ENCODE data around the gene LRCOL1. TPM values are rescaled to one million over a fixed set of nuclear protein-coding genes. Genes with fewer than 3 reads are reported as not detected.

LRCOL1 gene
- total and polyA plus RNA-seq, 10 of the 15 experiments (the other 5 are each of a cell fraction or from before 2014, with no cell fraction given), result not detected

DNA sequence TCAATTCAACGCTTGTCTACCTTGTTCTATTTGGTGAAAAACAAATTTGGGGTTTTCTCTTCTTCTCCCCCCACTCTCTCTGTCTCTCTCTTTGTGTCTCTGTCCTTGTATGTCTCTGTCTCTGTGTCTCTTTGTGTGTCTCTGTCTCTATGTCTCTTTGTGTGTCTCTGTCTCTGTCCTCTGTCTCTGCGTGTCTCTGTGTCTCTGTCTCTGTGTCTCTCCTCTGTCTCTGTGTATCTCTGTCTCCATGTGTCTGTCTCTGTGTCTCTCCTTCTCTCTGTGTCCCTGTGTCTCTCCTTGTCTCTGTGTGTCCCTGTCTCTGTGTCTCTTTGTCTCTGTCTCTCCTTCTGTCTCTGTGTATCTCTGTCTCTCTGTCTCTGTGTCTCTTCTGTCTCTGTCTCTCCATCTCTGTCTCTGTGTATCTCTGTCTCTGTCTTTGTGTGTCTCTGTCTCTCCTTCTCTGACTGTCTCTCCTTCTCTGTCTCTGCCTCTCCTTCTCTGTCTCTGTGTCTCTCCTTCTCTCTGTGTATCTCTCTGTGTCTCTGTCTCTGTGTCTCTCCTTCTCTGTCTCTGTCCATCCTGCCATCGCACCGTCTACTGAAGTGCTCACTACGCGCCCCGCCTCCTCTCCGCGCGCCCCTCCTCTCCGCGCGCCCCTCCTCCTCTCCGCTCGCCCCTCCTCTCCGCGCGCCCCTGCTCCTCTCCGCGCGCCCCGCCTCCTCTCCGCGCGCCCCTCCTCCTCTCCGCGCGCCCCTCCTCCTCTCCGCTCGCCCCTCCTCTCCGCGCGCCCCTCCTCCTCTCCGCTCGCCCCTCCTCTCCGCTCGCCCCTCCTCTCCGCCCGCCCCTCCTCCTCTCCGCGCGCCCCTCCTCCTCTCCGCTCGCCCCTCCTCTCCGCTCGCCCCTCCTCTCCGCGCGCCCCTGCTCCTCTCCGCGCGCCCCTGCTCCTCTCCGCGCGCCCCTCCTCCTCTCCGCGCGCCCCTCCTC lies 12.8 kb downstream of the LRCOL1 start:
- no TSS peak for BruUV-seq (replicated peaks)
- Histone ChIP-seq H3K27ac (ENCODE audit: control insufficient read depth, insufficient read depth) (no peak overlapping the region), H3K9me3 (replicated peaks; ENCODE audit: control insufficient read depth, insufficient read depth, low read length) (no peaks in the 10 kb centered on the region), H3K4me3 (0 out of 2 replicates have a peak overlapping the region, but pooled peaks have one; percentile 4), H3K27me3 (replicated peaks in 1 of 2; ENCODE audit: control insufficient read depth in 2 of 2, insufficient read depth in 2 of 2, low read length in 1 of 2) (no peaks in the 10 kb centered on the region), H2AFZ (ENCODE audit: control insufficient read depth, low read depth, low read length) (no peak overlapping the region), H3K9ac (ENCODE audit: control insufficient read depth, insufficient read depth, low read length) (no peak overlapping the region), H4K20me1 (ENCODE audit: control insufficient read depth, insufficient read depth) (no peaks in the 10 kb centered on the region), H3K4me2 (ENCODE audit: control insufficient read depth, insufficient read depth) (no peak overlapping the region), H3K79me2 (ENCODE audit: control insufficient read depth, insufficient read depth, low read length) (no peaks in the 10 kb centered on the region), H3K36me3 (ENCODE audit: control insufficient read depth in 2 of 2, insufficient read depth in 2 of 2, low read length in 1 of 2) (no peaks in the 10 kb centered on the region), H3K4me1 (ENCODE audit: control insufficient read depth, insufficient read depth, low read length) (no peaks in the 10 kb centered on the region)
- SMC1A ChIA-PET (ENCODE audit: uncharacterized antibody, unreplicated experiment), result no interaction called here
- CTCF ChIA-PET, result no interaction called here
- no peak for TF ChIP-seq POU2F2 (IDR thresholded peaks at IDR 0.05; ENCODE audit: borderline replicate concordance, low read depth, low read length)
- TF ChIP-seq NBN (IDR thresholded peaks at IDR 0.05), result 0 out of 2 replicates have a peak, but pooled peaks have one; percentile 30
- TF ChIP-seq HDGF (IDR thresholded peaks at IDR 0.05), result peak; percentile 65; the same call in 1 of the 2 replicates
- no peak for FAIRE-seq
- no peak for DNase-seq (ENCODE audit: low read depth, low spot score)
- WGBS (ENCODE audit: insufficient coverage, insufficient replicate concordance, low lambda C conversion rate, missing lambda C conversion rate), result 23% methylated on average over 4 of the region's 58 CpGs
- in situ Hi-C loops (cut with MboI), result no loop called here
- ATAC-seq, result no peak
- intact Hi-C loops (cut with micrococcal nuclease; ENCODE audit: unreplicated experiment), result no loop called here
- POLR2A ChIA-PET, result no interaction called here
- RAD21 ChIA-PET (ENCODE audit: unreplicated experiment), result no interaction called here

DNA sequence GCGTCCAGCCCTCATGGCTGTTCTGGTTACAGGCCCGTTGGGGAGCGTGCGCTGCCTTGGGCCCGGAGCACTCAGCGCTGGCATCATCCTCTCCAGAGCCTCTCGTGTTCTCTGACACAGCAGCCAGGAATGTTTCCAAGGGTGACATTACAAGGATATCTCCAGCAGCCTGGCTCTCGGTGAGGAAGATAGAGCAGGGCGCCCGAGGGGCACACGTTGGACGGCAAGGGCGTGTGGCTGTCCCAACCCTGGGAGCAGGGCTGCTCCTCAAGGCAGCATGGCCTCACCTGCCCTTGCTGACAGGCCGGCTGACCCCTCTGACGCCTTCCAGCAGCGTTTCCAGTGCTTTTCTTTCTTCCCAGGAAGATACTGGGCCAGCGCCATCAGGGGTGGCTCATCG lies 14.4 kb downstream of the LRCOL1 start:
- CTCF ChIA-PET, result interaction anchor here (1.6 kb wide), 1 partner anchor 19 kb away, joined by 5 read pairs; no protein-coding TSS in a partner anchor
- H3K4me1 ChIP-seq (ENCODE audit: control insufficient read depth, insufficient read depth, low read length), result no peaks in the 10 kb centered on the region
- WGBS (ENCODE audit: insufficient coverage, insufficient replicate concordance, low lambda C conversion rate, missing lambda C conversion rate), result 74% methylated on average over 18 of the region's 18 CpGs
- DNase-seq (ENCODE audit: low read depth, low spot score) (no peak), FAIRE-seq (no peak), ATAC-seq (no peak)
- intact Hi-C loops (cut with micrococcal nuclease; ENCODE audit: unreplicated experiment) (no loop called here), in situ Hi-C loops (cut with MboI) (no loop called here)
- H3K9me3 ChIP-seq (replicated peaks; ENCODE audit: control insufficient read depth, insufficient read depth, low read length), result no peaks in the 10 kb centered on the region
- H3K9ac ChIP-seq (ENCODE audit: control insufficient read depth, insufficient read depth, low read length), result no peak overlapping the region
- H3K27ac ChIP-seq (ENCODE audit: control insufficient read depth, insufficient read depth), result no peak overlapping the region
- H3K79me2 ChIP-seq (ENCODE audit: control insufficient read depth, insufficient read depth, low read length), result no peaks in the 10 kb centered on the region
- H3K4me2 ChIP-seq (ENCODE audit: control insufficient read depth, insufficient read depth), result no peak overlapping the region
- POLR2A ChIA-PET, result no interaction called here
- BruUV-seq (replicated peaks), result no TSS peak
- no peak overlapping the region for H2AFZ ChIP-seq (ENCODE audit: control insufficient read depth, low read depth, low read length)
- H3K27me3 ChIP-seq (replicated peaks in 1 of 2; ENCODE audit: control insufficient read depth in 2 of 2, insufficient read depth in 2 of 2, low read length in 1 of 2), result no peaks in the 10 kb centered on the region
- H3K4me3 ChIP-seq, result no peak overlapping the region
- no peaks in the 10 kb centered on the region for H3K36me3 ChIP-seq (ENCODE audit: control insufficient read depth in 2 of 2, insufficient read depth in 2 of 2, low read length in 1 of 2)
- RAD21 ChIA-PET (ENCODE audit: unreplicated experiment), result no interaction called here
- H4K20me1 ChIP-seq (ENCODE audit: control insufficient read depth, insufficient read depth), result no peaks in the 10 kb centered on the region
- SMC1A ChIA-PET (ENCODE audit: uncharacterized antibody, unreplicated experiment), result interaction anchor here (0.9 kb wide), 1 partner anchor 114 kb away, joined by 4 read pairs; no protein-coding TSS in a partner anchor
- TF ChIP-seq ZNF274 (IDR thresholded peaks at IDR 0.05; ENCODE audit: insufficient read depth, insufficient read length), result no peak
- TF ChIP-seq PAX5 (IDR thresholded peaks at IDR 0.05; ENCODE audit: borderline replicate concordance, low read depth, low read length), result no peak
- TF ChIP-seq MEF2B (IDR thresholded peaks at IDR 0.05; ENCODE audit: partially characterized antibody, poor library complexity, severe bottlenecking), result no peak
- TF ChIP-seq, protein P1, sequence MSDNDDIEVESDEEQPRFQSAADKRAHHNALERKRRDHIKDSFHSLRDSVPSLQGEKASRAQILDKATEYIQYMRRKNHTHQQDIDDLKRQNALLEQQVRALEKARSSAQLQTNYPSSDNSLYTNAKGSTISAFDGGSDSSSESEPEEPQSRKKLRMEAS (IDR thresholded peaks at IDR 0.05; ENCODE audit: low read depth, low read length), result no peak
- no peak for TF ChIP-seq NFIC (IDR thresholded peaks at IDR 0.05; ENCODE audit: low read depth, low read length)
- TF ChIP-seq MEF2A (IDR thresholded peaks at IDR 0.05; ENCODE audit: insufficient read depth, low read depth, low read length), result no peak
- no peak for TF ChIP-seq NR2C2 (IDR thresholded peaks at IDR 0.05; ENCODE audit: borderline replicate concordance, control insufficient read depth, insufficient read length, low read depth)
- TF ChIP-seq FOS (IDR thresholded peaks at IDR 0.05; ENCODE audit: borderline replicate concordance, extremely low read depth, insufficient read length), result no peak
- TF ChIP-seq YY1 (IDR thresholded peaks at IDR 0.05; ENCODE audit: low read depth, low read length), result no peak
- TF ChIP-seq EZH2 (IDR thresholded peaks at IDR 0.05; ENCODE audit: borderline replicate concordance, control insufficient read depth, low read depth, low read length), result no peak
